ENCODE measurements around the gene GRK3. TPM values are rescaled to one million over a fixed set of nuclear protein-coding genes. Genes with fewer than 3 reads are reported as not detected.

GRK3 gene
- total RNA-seq, 1 donor from 2014 or later = 26.0 TPM

GRCh38 chr22:25696763-25697162 is 132.3 kb downstream of the GRK3 start:
- Mint-ChIP-seq H3K27ac (no peak overlapping the region), H3K9me3 (ENCODE audit: low read depth) (no peaks in the 10 kb centered on the region), H3K4me3 (ENCODE audit: low read depth) (no peak overlapping the region), H3K27me3 (no peaks in the 10 kb centered on the region), H3K36me3 (ENCODE audit: insufficient read depth) (peaks cover 8% of the 10 kb centered on the region), H3K4me1 (ENCODE audit: low read depth) (no peaks in the 10 kb centered on the region)
- no peak for DNase-seq (ENCODE audit: low spot score, unreplicated experiment)
- no peak for TF ChIP-seq CTCF (IDR thresholded peaks at IDR 0.05; ENCODE audit: unreplicated experiment)

DNA sequence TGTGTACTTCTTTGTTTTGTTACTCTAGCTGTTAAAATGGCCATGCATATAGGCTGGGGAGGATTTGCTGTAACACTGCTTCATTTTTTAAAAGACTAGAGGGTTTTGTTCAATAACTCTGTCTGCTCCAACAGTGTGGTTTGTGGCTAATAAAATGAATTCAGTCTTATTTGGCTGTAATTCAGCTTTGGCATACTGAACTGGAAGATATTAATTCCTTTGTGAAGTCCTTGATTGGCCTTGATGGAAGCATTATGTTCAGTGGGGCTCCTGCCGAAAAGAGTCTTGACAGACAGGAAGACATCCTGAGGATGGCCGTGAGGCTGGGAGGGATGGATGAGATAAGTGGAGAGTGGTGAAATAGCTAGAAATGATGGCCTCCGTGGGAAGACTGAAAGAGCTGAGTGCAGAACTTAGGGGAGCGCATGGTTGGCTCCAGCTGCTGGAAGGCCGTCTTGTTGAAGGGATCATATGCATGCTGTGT is 132.7 kb downstream of the GRK3 start:
- no peak overlapping the region for H3K4me3 Mint-ChIP-seq (ENCODE audit: low read depth)
- TF ChIP-seq CTCF (IDR thresholded peaks at IDR 0.05; ENCODE audit: unreplicated experiment) = no peak
- H3K4me1 Mint-ChIP-seq (ENCODE audit: low read depth) = no peaks in the 10 kb centered on the region
- H3K9me3 Mint-ChIP-seq (ENCODE audit: low read depth) = no peaks in the 10 kb centered on the region
- DNase-seq (ENCODE audit: low spot score, unreplicated experiment) = no peak
- H3K36me3 Mint-ChIP-seq (ENCODE audit: insufficient read depth) = peaks cover 8% of the 10 kb centered on the region
- no peaks in the 10 kb centered on the region for H3K27me3 Mint-ChIP-seq
- H3K27ac Mint-ChIP-seq = no peak overlapping the region

DNA sequence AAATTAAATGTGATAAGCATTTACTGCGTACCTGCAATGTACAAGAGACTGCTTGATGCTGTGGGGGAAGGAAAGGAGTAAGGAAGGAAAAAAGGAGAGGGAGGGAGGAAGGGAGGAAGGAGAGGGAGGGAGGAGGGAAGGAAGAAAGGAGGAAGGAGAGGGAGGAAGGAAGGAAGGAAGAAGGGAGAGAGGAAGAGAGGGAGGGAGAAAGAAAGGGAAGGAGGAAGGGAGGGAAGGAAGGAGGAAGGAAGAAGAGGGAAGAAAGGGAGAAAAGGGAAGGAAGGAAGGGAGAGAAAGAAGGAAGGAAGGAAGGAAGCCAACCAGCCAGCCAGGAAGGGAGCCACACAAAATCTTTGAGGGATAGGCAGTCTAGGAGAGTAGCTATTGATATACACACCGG is 133.5 kb downstream of the GRK3 start:
- H3K27ac Mint-ChIP-seq = no peak overlapping the region

GRCh38 chr22:25698461-25698860 is 134.0 kb downstream of the GRK3 start:
- Mint-ChIP-seq H3K9me3 (ENCODE audit: low read depth) (no peaks in the 10 kb centered on the region), H3K27ac (peak overlapping the region; percentile 66), H3K27me3 (no peaks in the 10 kb centered on the region), H3K4me1 (ENCODE audit: low read depth) (no peaks in the 10 kb centered on the region), H3K36me3 (ENCODE audit: insufficient read depth) (peaks cover 8% of the 10 kb centered on the region), H3K4me3 (ENCODE audit: low read depth) (no peak overlapping the region)
- TF ChIP-seq CTCF (IDR thresholded peaks at IDR 0.05; ENCODE audit: unreplicated experiment) = no peak
- no peak for DNase-seq (ENCODE audit: low spot score, unreplicated experiment)

More for the DNA sequence above, 133.5 kb downstream of the GRK3 start:
- Mint-ChIP-seq H3K27me3 (no peaks in the 10 kb centered on the region), H3K36me3 (ENCODE audit: insufficient read depth) (peaks cover 8% of the 10 kb centered on the region), H3K4me3 (ENCODE audit: low read depth) (no peak overlapping the region), H3K9me3 (ENCODE audit: low read depth) (no peaks in the 10 kb centered on the region), H3K4me1 (ENCODE audit: low read depth) (no peaks in the 10 kb centered on the region)
- TF ChIP-seq CTCF (IDR thresholded peaks at IDR 0.05; ENCODE audit: unreplicated experiment) = no peak
- DNase-seq (ENCODE audit: low spot score, unreplicated experiment) = no peak

DNA sequence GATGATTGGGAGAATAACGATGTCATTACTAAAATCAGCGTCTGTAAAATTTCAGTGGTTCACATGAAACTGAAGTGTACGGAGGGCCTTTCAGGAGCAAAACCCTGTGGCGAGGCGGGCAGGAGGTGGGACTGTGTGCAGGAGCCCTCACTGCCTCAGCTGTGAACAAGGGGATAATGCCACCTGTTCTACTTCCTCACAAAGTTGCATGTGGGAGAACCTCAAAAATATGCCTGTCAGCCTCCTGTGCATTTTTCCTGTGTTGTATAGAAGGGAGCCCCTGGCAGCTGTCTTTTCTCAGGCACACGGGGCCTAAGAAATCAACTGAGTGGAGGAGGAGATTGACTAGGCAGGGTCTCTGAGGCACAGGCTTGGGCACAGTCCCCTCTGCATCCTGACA is 134.5 kb downstream of the GRK3 start:
- no peaks in the 10 kb centered on the region for H3K27me3 Mint-ChIP-seq
- H3K4me1 Mint-ChIP-seq (ENCODE audit: low read depth) = no peaks in the 10 kb centered on the region
- no peaks in the 10 kb centered on the region for H3K9me3 Mint-ChIP-seq (ENCODE audit: low read depth)
- H3K27ac Mint-ChIP-seq = no peak overlapping the region
- H3K4me3 Mint-ChIP-seq (ENCODE audit: low read depth) = no peak overlapping the region
- peaks cover 8% of the 10 kb centered on the region for H3K36me3 Mint-ChIP-seq (ENCODE audit: insufficient read depth)
- DNase-seq (ENCODE audit: low spot score, unreplicated experiment) = no peak
- no peak for TF ChIP-seq CTCF (IDR thresholded peaks at IDR 0.05; ENCODE audit: unreplicated experiment)

All from progenitor cell of endocrine pancreas (in vitro differentiated cells).